Neural progenitor cell (in vitro differentiated cells): ENCODE measurements around the gene DAP. TPM values are rescaled to one million over a fixed set of nuclear protein-coding genes. Genes with fewer than 3 reads are reported as not detected.

Experiments
- DNase-seq: peaks from one replicate; pipeline ENCODE4 v3.0.0-alpha.2; 2016; ENCODE audit warnings: low spot score
- H2AFZ ChIP-seq: fragments of 200-600 bp; sonication (generic); replicated peaks from 2 replicates; pipeline ENCODE4 v1.6.1; 2016; ENCODE audit warnings: antibody characterized with exemption
- H3F3A ChIP-seq: fragments of 200-600 bp; sonication (generic); 2 replicates; pipeline ENCODE4 v1.6.1; 2016; ENCODE audit warnings: antibody characterized with exemption, low read depth
- H3K27ac ChIP-seq: fragments of 200-600 bp; sonication (generic); 2 replicates; pipeline ENCODE4 v1.5.1; 2016; ENCODE audit warnings: mild to moderate bottlenecking
- H3K27me3 ChIP-seq: fragments of 200-600 bp; sonication (generic); 2 replicates; pipeline ENCODE4 v1.6.1; 2016; ENCODE audit warnings: mild to moderate bottlenecking, moderate library complexity
- H3K36me3 ChIP-seq: fragments of 200-600 bp; sonication (generic); 2 replicates; pipeline ENCODE4 v1.5.1; 2016
- H3K4me1 ChIP-seq: fragments of 200-600 bp; sonication (generic); 2 replicates; pipeline ENCODE4 v1.6.1; 2016; ENCODE audit warnings: mixed run types
- H3K4me2 ChIP-seq: fragments of 200-600 bp; sonication (generic); 2 replicates; pipeline ENCODE4 v1.6.1; 2016
- H3K4me3 ChIP-seq: fragments of 200-600 bp; sonication (generic); 2 replicates; pipeline ENCODE4 v1.5.1; 2016
- H3K79me2 ChIP-seq: fragments of 200-600 bp; sonication (generic); 2 replicates; pipeline ENCODE4 v1.6.1; 2016; ENCODE audit warnings: low read depth
- H3K9ac ChIP-seq: fragments of 200-600 bp; sonication (generic); 2 replicates; pipeline ENCODE4 v1.6.1; 2016
- H3K9me3 ChIP-seq: fragments of 200-600 bp; sonication (generic); 2 replicates; pipeline ENCODE4 v1.5.1; 2016; ENCODE audit warnings: low read depth
- H4K20me1 ChIP-seq: fragments of 200-600 bp; sonication (generic); 2 replicates; pipeline ENCODE4 v1.6.1; 2016; ENCODE audit warnings: low read depth
- H3K27ac Mint-ChIP-seq: 3 replicates; pipeline ENCODE4 v1.8.0; 2021; ENCODE audit warnings: mixed read lengths
- H3K27me3 Mint-ChIP-seq: 2 replicates; pipeline ENCODE4 v1.8.0; 2022; ENCODE audit warnings: low read depth, mild to moderate bottlenecking, inconsistent platforms, moderate library complexity, mixed read lengths; ENCODE audit not compliant: insufficient read depth
- H3K36me3 Mint-ChIP-seq: 3 replicates; pipeline ENCODE4 v1.8.0; 2021; ENCODE audit warnings: mixed read lengths
- H3K4me1 Mint-ChIP-seq: 3 replicates; pipeline ENCODE4 v1.8.0; 2021; ENCODE audit warnings: mixed read lengths
- H3K4me3 Mint-ChIP-seq: 3 replicates; pipeline ENCODE4 v1.8.0; 2021; ENCODE audit warnings: mild to moderate bottlenecking, moderate library complexity, mixed read lengths
- H3K9me3 Mint-ChIP-seq: 3 replicates; pipeline ENCODE4 v1.8.0; 2020; ENCODE audit warnings: mixed read lengths
- EZH2 ChIP-seq: fragments of 200-600 bp; sonication (generic); IDR thresholded peaks from 2 replicates; pipeline ENCODE4 v1.6.1; 2017; ENCODE audit warnings: antibody characterized with exemption, mild to moderate bottlenecking, moderate library complexity
- EZH2phosphoT487 ChIP-seq: fragments of 200-600 bp; sonication (generic); IDR thresholded peaks from 2 replicates; pipeline ENCODE4 v1.6.1; 2017; ENCODE audit warnings: antibody characterized with exemption
- total RNA-seq: library from RNA; depleted of rRNA; stranded (reverse); fragments of >200 nt; gene quantifications from 2 replicates; pipeline ENCODE4 v1.2.3, GENCODE V29; 2015; ENCODE audit warnings: low replicate concordance
- TF ChIP-seq, protein P1 (sequence below): fragments of 200-600 bp; sonication (generic); IDR thresholded peaks from 2 replicates; pipeline ENCODE4 v1.5.1; 2017; ENCODE audit warnings: antibody characterized with exemption, mild to moderate bottlenecking

The DAP gene
- total RNA-seq, 1 donor from 2014 or later = 12.2 TPM

DNA sequence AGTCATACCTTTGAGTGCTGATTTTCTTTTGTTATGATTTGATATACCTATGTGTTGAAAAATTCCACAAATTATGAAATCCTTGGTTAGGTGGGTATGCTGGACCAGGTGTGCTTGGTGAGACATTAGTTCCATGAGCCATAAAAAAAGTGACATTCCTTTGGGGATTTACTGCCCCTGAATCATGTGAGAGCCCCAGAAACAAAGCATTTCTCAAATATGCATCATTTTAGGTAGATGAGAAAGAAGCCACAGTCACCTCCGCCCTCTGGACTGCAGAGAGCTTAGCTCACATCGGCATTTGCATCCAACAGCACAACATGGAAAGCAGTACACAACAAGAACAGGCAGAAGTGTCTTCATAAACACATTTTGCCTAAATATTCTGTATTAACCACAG is 55.3 kb downstream of the DAP start:
- Histone ChIP-seq H3K4me3 (no peak overlapping the region), H3K79me2 (no peaks in the 10 kb centered on the region), H2AFZ (no peak overlapping the region), H3K27me3 (no peaks in the 10 kb centered on the region), H3K9me3 (no peaks in the 10 kb centered on the region), H3F3A (no peaks in the 10 kb centered on the region), H3K4me1 (no peaks in the 10 kb centered on the region), H4K20me1 (peaks cover 46% of the 10 kb centered on the region), H3K4me2 (no peak overlapping the region), H3K36me3 (no peaks in the 10 kb centered on the region), H3K9ac (no peak overlapping the region), H3K27ac (no peak overlapping the region)
- Mint-ChIP-seq H3K36me3 (peaks cover 5% of the 10 kb centered on the region), H3K27ac (no peak overlapping the region), H3K9me3 (no peaks in the 10 kb centered on the region), H3K27me3 (peaks cover 3% of the 10 kb centered on the region), H3K4me1 (peaks cover 14% of the 10 kb centered on the region), H3K4me3 (no peak overlapping the region)
- DNase-seq = no peak
- no peak for TF ChIP-seq EZH2
- TF ChIP-seq EZH2phosphoT487 = no peak
- TF ChIP-seq, protein P1, sequence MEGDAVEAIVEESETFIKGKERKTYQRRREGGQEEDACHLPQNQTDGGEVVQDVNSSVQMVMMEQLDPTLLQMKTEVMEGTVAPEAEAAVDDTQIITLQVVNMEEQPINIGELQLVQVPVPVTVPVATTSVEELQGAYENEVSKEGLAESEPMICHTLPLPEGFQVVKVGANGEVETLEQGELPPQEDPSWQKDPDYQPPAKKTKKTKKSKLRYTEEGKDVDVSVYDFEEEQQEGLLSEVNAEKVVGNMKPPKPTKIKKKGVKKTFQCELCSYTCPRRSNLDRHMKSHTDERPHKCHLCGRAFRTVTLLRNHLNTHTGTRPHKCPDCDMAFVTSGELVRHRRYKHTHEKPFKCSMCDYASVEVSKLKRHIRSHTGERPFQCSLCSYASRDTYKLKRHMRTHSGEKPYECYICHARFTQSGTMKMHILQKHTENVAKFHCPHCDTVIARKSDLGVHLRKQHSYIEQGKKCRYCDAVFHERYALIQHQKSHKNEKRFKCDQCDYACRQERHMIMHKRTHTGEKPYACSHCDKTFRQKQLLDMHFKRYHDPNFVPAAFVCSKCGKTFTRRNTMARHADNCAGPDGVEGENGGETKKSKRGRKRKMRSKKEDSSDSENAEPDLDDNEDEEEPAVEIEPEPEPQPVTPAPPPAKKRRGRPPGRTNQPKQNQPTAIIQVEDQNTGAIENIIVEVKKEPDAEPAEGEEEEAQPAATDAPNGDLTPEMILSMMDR = no peak

DNA sequence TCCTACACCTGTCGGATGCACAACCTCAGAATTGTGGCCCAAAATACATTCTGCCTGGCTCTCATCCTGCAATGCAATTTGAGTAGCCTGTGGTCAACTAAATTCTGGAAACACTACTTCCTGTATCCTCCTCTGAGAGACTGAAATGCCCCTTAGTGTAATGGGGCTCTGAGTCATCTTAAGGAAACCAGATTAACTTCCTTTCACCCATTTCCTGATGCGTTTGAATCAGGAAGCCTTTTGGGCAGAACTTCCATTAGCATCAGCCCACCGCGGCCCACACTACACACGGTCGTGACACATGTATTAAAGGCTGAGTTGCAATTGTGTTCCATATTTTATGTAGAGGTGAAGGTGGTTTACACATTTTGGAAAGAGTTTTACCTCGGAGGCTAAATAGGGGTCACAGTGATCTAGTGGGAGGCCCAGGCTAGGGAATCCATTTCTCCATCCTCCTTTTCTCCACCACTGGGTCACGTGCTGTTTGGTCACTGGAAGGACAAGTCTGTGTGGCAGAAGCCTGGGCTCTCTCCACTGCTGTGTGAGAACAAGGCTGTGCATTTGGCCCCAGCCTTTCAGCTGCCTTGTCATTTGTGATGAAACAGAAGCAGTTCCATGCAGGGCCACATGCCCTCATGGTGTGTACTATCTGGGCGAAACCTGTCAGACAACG is 55.9 kb downstream of the DAP start:
- H3K4me1 ChIP-seq = no peaks in the 10 kb centered on the region
- H3K4me2 ChIP-seq = no peak overlapping the region
- H3K9me3 ChIP-seq = no peaks in the 10 kb centered on the region
- Mint-ChIP-seq H3K4me1 (peaks cover 15% of the 10 kb centered on the region), H3K36me3 (peaks cover 3% of the 10 kb centered on the region), H3K4me3 (no peak overlapping the region), H3K27me3 (peaks cover 3% of the 10 kb centered on the region), H3K9me3 (no peaks in the 10 kb centered on the region), H3K27ac (no peak overlapping the region)
- H4K20me1 ChIP-seq = peaks cover 47% of the 10 kb centered on the region
- H3K27ac ChIP-seq = no peak overlapping the region
- H3K79me2 ChIP-seq = no peaks in the 10 kb centered on the region
- no peak overlapping the region for H3K4me3 ChIP-seq
- H2AFZ ChIP-seq = no peak overlapping the region
- H3K9ac ChIP-seq = no peak overlapping the region
- H3F3A ChIP-seq = no peaks in the 10 kb centered on the region
- no peaks in the 10 kb centered on the region for H3K27me3 ChIP-seq
- no peak for TF ChIP-seq EZH2phosphoT487
- TF ChIP-seq, protein P1 = no peak
- TF ChIP-seq EZH2 = no peak
- no peaks in the 10 kb centered on the region for H3K36me3 ChIP-seq
- no peak for DNase-seq

DNA sequence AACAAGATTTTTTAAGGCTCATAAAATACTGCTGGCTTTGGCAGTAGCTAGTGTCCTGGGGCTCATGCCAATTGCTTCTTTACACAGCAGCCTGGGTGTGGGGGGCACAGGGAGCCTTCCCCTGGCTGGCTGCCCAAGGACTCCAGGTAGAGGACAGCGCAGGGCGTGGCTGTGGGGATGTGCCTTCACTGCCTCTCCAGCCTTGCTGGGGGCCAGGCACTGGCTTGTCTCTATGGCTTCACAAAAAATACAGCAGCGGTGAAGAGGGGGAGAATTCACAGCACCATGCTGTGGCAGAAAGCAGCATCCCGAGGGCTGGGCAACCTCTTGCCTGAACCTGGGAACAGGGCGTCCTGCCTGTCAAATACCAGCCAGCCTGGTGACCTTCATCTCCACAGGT is 57.4 kb downstream of the DAP start:
- Mint-ChIP-seq H3K27me3 (peaks cover 3% of the 10 kb centered on the region), H3K4me1 (peaks cover 17% of the 10 kb centered on the region), H3K9me3 (no peaks in the 10 kb centered on the region), H3K27ac (no peak overlapping the region), H3K4me3 (no peak overlapping the region), H3K36me3 (peaks cover 5% of the 10 kb centered on the region)
- Histone ChIP-seq H3K4me2 (no peak overlapping the region), H3K9ac (no peak overlapping the region), H4K20me1 (peaks cover 42% of the 10 kb centered on the region), H3F3A (no peaks in the 10 kb centered on the region), H3K9me3 (no peaks in the 10 kb centered on the region), H3K27ac (no peak overlapping the region), H3K4me1 (no peaks in the 10 kb centered on the region), H3K36me3 (no peaks in the 10 kb centered on the region), H3K79me2 (no peaks in the 10 kb centered on the region), H3K27me3 (no peaks in the 10 kb centered on the region), H3K4me3 (no peak overlapping the region), H2AFZ (no peak overlapping the region)
- no peak for DNase-seq
- TF ChIP-seq EZH2phosphoT487 (no peak), EZH2 (no peak)
- TF ChIP-seq, protein P1 = no peak
